ENCODE data around the gene MORN3.

GRCh38 chr12:121611306-121611705 lies 58.1 kb downstream of the MORN3 start:
- TF ChIP-seq POLR2AphosphoS5 (IDR thresholded peaks at IDR 0.05), result no peak
- no peak for TF ChIP-seq CTCF (IDR thresholded peaks at IDR 0.05)
- no peak for TF ChIP-seq POLR2A (IDR thresholded peaks at IDR 0.05)
- TF ChIP-seq EP300 (IDR thresholded peaks at IDR 0.05), result no peak
